ENCODE measurements around the gene PLBD2. TPM values are rescaled to one million over a fixed set of nuclear protein-coding genes. Genes with fewer than 3 reads are reported as not detected.

PLBD2 gene
- total RNA-seq, 1 donor from 2014 or later: 26.6 TPM

DNA sequence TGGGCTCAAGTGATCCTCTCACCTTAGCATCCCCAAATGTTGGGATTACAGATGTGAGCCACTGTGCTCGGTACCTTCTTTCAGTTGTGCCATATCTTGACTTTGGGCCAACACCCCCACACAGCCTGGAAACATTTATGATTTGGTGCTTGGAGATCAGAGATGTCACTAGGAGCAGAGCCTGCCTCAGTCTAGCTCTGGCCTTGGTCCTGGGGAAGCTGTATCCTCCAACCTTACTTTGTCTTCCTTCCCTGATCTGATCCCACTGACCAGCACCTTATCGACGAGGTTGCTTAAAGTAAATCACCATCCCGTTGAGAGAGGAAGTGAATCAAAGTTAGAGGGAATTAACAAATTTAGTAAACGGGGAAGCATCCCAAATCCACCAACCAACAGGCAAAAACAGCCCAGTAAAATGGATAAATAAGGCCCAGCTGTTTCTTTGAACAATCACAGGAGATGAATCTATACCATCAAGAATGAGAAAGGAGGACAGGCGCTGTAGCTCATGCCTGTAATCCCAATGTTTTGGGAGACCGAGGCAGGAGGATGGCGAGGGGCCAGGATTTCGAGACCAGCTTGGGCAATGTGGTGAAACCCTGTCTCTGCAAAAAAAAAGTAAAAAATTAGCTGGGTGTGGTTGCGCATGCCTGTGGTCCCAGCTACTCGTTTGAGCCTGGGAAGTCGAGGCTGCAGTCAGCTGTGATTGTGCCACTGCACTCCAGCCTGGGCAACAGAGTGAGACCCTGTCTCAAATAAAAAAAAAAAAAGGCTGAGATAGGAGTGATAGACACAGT, 3.4 kb downstream of the PLBD2 start:
- no peaks in the 10 kb centered on the region for H3K36me3 Mint-ChIP-seq (ENCODE audit: low read depth, unreplicated experiment)
- no peak overlapping the region for H3K27ac Mint-ChIP-seq (ENCODE audit: unreplicated experiment)
- no peak for TF ChIP-seq CTCF (IDR thresholded peaks at IDR 0.05; ENCODE audit: unreplicated experiment)
- peaks cover 3% of the 10 kb centered on the region for H3K27me3 Mint-ChIP-seq (ENCODE audit: unreplicated experiment)
- H3K9me3 Mint-ChIP-seq (ENCODE audit: unreplicated experiment): no peaks in the 10 kb centered on the region
- no peak overlapping the region for H3K4me3 Mint-ChIP-seq (ENCODE audit: unreplicated experiment)
- no peak for DNase-seq (ENCODE audit: low spot score)
- peaks cover 6% of the 10 kb centered on the region for H3K4me1 Mint-ChIP-seq (ENCODE audit: unreplicated experiment)

DNA sequence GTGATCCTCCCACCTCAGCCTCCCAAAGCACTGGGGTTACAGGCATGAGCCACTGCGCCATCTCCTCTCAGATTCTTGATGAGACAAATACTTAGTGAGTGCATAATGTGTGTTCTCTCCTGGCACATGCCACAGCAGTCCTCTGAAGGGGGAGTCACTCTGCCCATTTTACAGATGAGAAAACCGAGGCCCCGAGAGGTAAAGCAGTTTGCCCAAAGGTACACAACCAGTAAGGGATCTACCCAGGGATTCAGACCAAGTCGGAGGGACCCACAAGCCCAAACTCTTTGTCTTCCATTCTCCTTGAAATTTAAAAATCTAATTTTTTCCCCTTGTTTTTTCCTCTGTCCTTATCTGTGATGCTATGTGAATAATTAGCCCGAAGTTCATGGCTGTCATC, 6.3 kb downstream of the PLBD2 start:
- H3K4me3 Mint-ChIP-seq (ENCODE audit: unreplicated experiment): no peak overlapping the region
- no peaks in the 10 kb centered on the region for H3K9me3 Mint-ChIP-seq (ENCODE audit: unreplicated experiment)
- TF ChIP-seq CTCF (IDR thresholded peaks at IDR 0.05; ENCODE audit: unreplicated experiment): no peak
- H3K36me3 Mint-ChIP-seq (ENCODE audit: low read depth, unreplicated experiment): no peaks in the 10 kb centered on the region
- DNase-seq (ENCODE audit: low spot score): no peak
- H3K27me3 Mint-ChIP-seq (ENCODE audit: unreplicated experiment): peaks cover 3% of the 10 kb centered on the region
- no peak overlapping the region for H3K27ac Mint-ChIP-seq (ENCODE audit: unreplicated experiment)
- H3K4me1 Mint-ChIP-seq (ENCODE audit: unreplicated experiment): no peaks in the 10 kb centered on the region

DNA sequence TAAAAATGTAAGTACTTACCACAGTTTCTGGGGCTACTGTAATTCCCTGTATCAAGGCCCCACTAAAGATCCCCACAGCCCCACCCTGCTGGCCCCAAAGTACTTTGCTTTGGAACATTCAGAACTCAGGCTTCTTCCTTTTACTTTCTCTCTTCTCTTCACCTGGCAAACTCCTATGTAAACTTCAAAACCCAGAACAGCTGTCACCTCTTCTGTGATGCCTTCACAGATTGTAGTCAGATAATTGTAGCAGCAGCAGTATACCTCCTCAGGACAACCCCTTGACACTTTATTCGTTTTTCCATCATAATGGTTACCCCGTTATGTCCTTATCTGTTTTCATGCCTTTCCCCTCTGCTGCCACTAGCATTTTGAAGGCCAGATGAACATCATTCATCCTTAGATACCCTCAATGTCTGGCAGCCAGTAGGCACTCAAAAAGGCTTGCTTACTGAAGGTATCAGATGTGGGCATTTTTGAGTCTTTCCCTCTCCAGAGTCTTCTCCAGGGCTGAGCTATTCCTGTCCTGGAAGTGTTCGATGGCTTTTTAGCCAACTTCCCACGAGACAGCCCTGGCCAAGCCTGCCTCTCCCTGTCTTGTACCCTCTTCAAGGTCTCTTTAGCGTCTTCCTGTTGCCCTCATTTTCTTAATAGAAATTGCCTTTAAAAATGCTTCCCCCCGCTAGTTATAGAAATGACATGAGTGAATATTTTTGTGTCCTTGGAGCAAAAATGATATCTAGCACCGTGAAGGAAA, 7.4 kb downstream of the PLBD2 start:
- Mint-ChIP-seq H3K27me3 (ENCODE audit: unreplicated experiment) (peaks cover 5% of the 10 kb centered on the region), H3K36me3 (ENCODE audit: low read depth, unreplicated experiment) (no peaks in the 10 kb centered on the region), H3K27ac (ENCODE audit: unreplicated experiment) (no peak overlapping the region), H3K4me1 (ENCODE audit: unreplicated experiment) (no peaks in the 10 kb centered on the region), H3K4me3 (ENCODE audit: unreplicated experiment) (no peak overlapping the region), H3K9me3 (ENCODE audit: unreplicated experiment) (no peaks in the 10 kb centered on the region)
- no peak for DNase-seq (ENCODE audit: low spot score)
- TF ChIP-seq CTCF (IDR thresholded peaks at IDR 0.05; ENCODE audit: unreplicated experiment): no peak

GRCh38 chr12:113366827-113367226, 8.4 kb downstream of the PLBD2 start:
- Mint-ChIP-seq H3K36me3 (ENCODE audit: low read depth, unreplicated experiment) (no peaks in the 10 kb centered on the region), H3K4me3 (ENCODE audit: unreplicated experiment) (no peak overlapping the region), H3K4me1 (ENCODE audit: unreplicated experiment) (no peaks in the 10 kb centered on the region)

More at GRCh38 chr12:113366827-113367226, 8.4 kb downstream of the PLBD2 start:
- TF ChIP-seq CTCF (IDR thresholded peaks at IDR 0.05; ENCODE audit: unreplicated experiment): no peak
- Mint-ChIP-seq H3K9me3 (ENCODE audit: unreplicated experiment) (no peaks in the 10 kb centered on the region), H3K27ac (ENCODE audit: unreplicated experiment) (no peak overlapping the region), H3K27me3 (ENCODE audit: unreplicated experiment) (peaks cover 6% of the 10 kb centered on the region)
- no peak for DNase-seq (ENCODE audit: low spot score)

Data from endothelial cell (in vitro differentiated cells).